ENCODE data around the gene KRT222. TPM values are rescaled to one million over a fixed set of nuclear protein-coding genes. Genes with fewer than 3 reads are reported as not detected.

KRT222 gene
- total and polyA plus RNA-seq, 2 of the 13 experiments (the other 11 are each of a cell fraction or from before 2014, with no cell fraction given), result not detected

- DNase-seq (ENCODE audit: low spot score) (no peak), ATAC-seq (no peak), FAIRE-seq (no peak)
- Histone ChIP-seq H3K4me2 (ENCODE audit: low read depth, low read length) (no peak overlapping the region), H2AFZ (ENCODE audit: low read length) (no peak overlapping the region), H3K27ac (ENCODE audit: extremely low read length, insufficient read depth, low read length) (no peak overlapping the region), H3K9ac (ENCODE audit: insufficient read depth, low read depth, low read length) (no peak overlapping the region), H4K20me1 (ENCODE audit: insufficient read depth, low read length) (no peaks in the 10 kb centered on the region), H3K4me3 (replicated peaks in 1 of 3; ENCODE audit: insufficient read depth in 1 of 3, low read depth in 2 of 3, low read length in 3 of 3) (no peak overlapping the region), H3K9me3 (ENCODE audit: low read length) (no peaks in the 10 kb centered on the region), H3K36me3 (replicated peaks in 1 of 2; ENCODE audit: control insufficient read depth in 1 of 2, insufficient read depth in 2 of 2, low read length in 2 of 2) (peaks cover 27 to 96% of the 10 kb centered on the region in 2 experiments), H3K79me2 (ENCODE audit: insufficient read depth, low read length) (peaks cover 6% of the 10 kb centered on the region), H3K4me1 (ENCODE audit: insufficient read depth, low read length) (no peaks in the 10 kb centered on the region), H3K27me3 (ENCODE audit: control insufficient read depth in 1 of 2, insufficient read depth in 2 of 2, low read length in 2 of 2) (no peaks in the 10 kb centered on the region)
- intact Hi-C loops (cut with micrococcal nuclease; ENCODE audit: unreplicated experiment), result no loop called here
- in situ Hi-C loops (cut with HindIII; ENCODE audit: extremely low pct_ligation_motif_present, low pct_unique_long_range_greater_than_20kb), result no loop called here
- no TSS peak for BruUV-seq (replicated peaks)
- WGBS (ENCODE audit: low lambda C conversion rate), result 100% methylated on average over 1 of the region's 1 CpG
- CTCF ChIA-PET (ENCODE audit: low intra/inter-chr PET ratio, low total read pairs), result no interaction called here
- POLR2A ChIA-PET, result no interaction called here
- no peak for TF ChIP-seq ISL2 (CRISPR knock-in tag; IDR thresholded peaks at IDR 0.05)
- TF ChIP-seq RCOR2 (CRISPR knock-in tag; IDR thresholded peaks at IDR 0.05), result no peak
- TF ChIP-seq KMT2B (CRISPR knock-in tag; IDR thresholded peaks at IDR 0.05), result no peak
- TF ChIP-seq ZNF501 (CRISPR knock-in tag; IDR thresholded peaks at IDR 0.05), result no peak
- no peak for TF ChIP-seq HDAC6 (IDR thresholded peaks at IDR 0.05; ENCODE audit: low read depth, low read length)
- no peak for TF ChIP-seq GATAD1 (CRISPR knock-in tag; IDR thresholded peaks at IDR 0.05)
- TF ChIP-seq YY1 (IDR thresholded peaks at IDR 0.05; ENCODE audit: insufficient read depth, insufficient replicate concordance, low read depth, low read length), result no peak
- TF ChIP-seq, protein P1, sequence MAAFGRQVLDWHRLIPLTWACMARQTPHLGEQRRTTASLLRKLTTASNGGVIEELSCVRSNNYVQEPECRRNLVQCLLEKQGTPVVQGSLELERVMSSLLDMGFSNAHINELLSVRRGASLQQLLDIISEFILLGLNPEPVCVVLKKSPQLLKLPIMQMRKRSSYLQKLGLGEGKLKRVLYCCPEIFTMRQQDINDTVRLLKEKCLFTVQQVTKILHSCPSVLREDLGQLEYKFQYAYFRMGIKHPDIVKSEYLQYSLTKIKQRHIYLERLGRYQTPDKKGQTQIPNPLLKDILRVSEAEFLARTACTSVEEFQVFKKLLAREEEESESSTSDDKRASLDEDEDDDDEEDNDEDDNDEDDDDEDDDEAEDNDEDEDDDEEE (CRISPR knock-in tag; IDR thresholded peaks at IDR 0.05), result no peak
- TF ChIP-seq ARNT2 (CRISPR knock-in tag; IDR thresholded peaks at IDR 0.05; ENCODE audit: low read depth), result no peak
- TF ChIP-seq MXD1 (CRISPR knock-in tag; IDR thresholded peaks at IDR 0.05), result no peak
- no peak for TF ChIP-seq ZNF503 (CRISPR knock-in tag; IDR thresholded peaks at IDR 0.05)
- TF ChIP-seq, protein P2, sequence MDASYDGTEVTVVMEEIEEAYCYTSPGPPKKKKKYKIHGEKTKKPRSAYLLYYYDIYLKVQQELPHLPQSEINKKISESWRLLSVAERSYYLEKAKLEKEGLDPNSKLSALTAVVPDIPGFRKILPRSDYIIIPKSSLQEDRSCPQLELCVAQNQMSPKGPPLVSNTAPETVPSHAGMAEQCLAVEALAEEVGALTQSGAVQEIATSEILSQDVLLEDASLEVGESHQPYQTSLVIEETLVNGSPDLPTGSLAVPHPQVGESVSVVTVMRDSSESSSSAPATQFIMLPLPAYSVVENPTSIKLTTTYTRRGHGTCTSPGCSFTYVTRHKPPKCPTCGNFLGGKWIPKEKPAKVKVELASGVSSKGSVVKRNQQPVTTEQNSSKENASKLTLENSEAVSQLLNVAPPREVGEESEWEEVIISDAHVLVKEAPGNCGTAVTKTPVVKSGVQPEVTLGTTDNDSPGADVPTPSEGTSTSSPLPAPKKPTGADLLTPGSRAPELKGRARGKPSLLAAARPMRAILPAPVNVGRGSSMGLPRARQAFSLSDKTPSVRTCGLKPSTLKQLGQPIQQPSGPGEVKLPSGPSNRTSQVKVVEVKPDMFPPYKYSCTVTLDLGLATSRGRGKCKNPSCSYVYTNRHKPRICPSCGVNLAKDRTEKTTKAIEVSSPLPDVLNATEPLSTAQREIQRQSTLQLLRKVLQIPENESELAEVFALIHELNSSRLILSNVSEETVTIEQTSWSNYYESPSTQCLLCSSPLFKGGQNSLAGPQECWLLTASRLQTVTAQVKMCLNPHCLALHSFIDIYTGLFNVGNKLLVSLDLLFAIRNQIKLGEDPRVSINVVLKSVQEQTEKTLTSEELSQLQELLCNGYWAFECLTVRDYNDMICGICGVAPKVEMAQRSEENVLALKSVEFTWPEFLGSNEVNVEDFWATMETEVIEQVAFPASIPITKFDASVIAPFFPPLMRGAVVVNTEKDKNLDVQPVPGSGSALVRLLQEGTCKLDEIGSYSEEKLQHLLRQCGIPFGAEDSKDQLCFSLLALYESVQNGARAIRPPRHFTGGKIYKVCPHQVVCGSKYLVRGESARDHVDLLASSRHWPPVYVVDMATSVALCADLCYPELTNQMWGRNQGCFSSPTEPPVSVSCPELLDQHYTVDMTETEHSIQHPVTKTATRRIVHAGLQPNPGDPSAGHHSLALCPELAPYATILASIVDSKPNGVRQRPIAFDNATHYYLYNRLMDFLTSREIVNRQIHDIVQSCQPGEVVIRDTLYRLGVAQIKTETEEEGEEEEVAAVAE (CRISPR knock-in tag; IDR thresholded peaks at IDR 0.05; ENCODE audit: borderline replicate concordance), result no peak
- TF ChIP-seq ZBTB26 (CRISPR knock-in tag; IDR thresholded peaks at IDR 0.05; ENCODE audit: borderline replicate concordance), result no peak
- no peak for TF ChIP-seq ZNF510 (CRISPR knock-in tag; IDR thresholded peaks at IDR 0.05; ENCODE audit: low read depth)
- no peak for TF ChIP-seq SP4 (CRISPR knock-in tag; IDR thresholded peaks at IDR 0.05)
- TF ChIP-seq ZSCAN31 (CRISPR knock-in tag; IDR thresholded peaks at IDR 0.05; ENCODE audit: low read depth), result no peak
- no peak for TF ChIP-seq SNAPC2 (CRISPR knock-in tag; IDR thresholded peaks at IDR 0.05)
- TF ChIP-seq ZNF768 (CRISPR knock-in tag; IDR thresholded peaks at IDR 0.05), result no peak
These were observed 31.1 kb downstream of the KRT222 start for GRCh38 chr17:40633871-40634270.

Data from HepG2 (cell line).